ENCODE measurements around the gene TBC1D24.
"Not testable (repeated sequence)": the region's sequence is repeated elsewhere in the genome, so short reads cannot be mapped to it uniquely, and the experiment has no call there.

TBC1D24 gene

GRCh38 chr16:2476345-2476720 is 1.4 kb downstream of the TBC1D24 start:
- no peak for DNase-seq
- Mint-ChIP-seq H3K36me3 (no peaks in the 10 kb centered on the region), H3K27ac (no peak overlapping the region), H3K4me3 (peak overlapping the region; percentile 63), H3K9me3 (no peaks in the 10 kb centered on the region), H3K27me3 (peaks cover 47% of the 10 kb centered on the region), H3K4me1 (peaks cover 14% of the 10 kb centered on the region)
- CTCF ChIA-PET = interaction anchor here (1.3 kb wide), 1 partner anchor 10 kb away, joined by 3 read pairs; no protein-coding TSS in a partner anchor

GRCh38 chr16:2476741-2477140 is 1.8 kb downstream of the TBC1D24 start:
- Mint-ChIP-seq H3K4me1 (peaks cover 14% of the 10 kb centered on the region), H3K4me3 (peak overlapping the region; percentile 63), H3K36me3 (no peaks in the 10 kb centered on the region), H3K9me3 (no peaks in the 10 kb centered on the region), H3K27me3 (peaks cover 44% of the 10 kb centered on the region), H3K27ac (no peak overlapping the region)
- CTCF ChIA-PET = interaction anchor here (1.3 kb wide), 1 partner anchor 10 kb away, joined by 3 read pairs; no protein-coding TSS in a partner anchor
- DNase-seq = no peak

- CTCF ChIA-PET = interaction anchor here (1.3 kb wide), 1 partner anchor 9 kb away, joined by 3 read pairs; no protein-coding TSS in a partner anchor
- DNase-seq = no peak
- H3K4me1 Mint-ChIP-seq = peaks cover 14% of the 10 kb centered on the region
- no peaks in the 10 kb centered on the region for H3K9me3 Mint-ChIP-seq
- H3K36me3 Mint-ChIP-seq = no peaks in the 10 kb centered on the region
- H3K27ac Mint-ChIP-seq = no peak overlapping the region
- H3K4me3 Mint-ChIP-seq = no peak overlapping the region
- peaks cover 38% of the 10 kb centered on the region for H3K27me3 Mint-ChIP-seq
Measured at GRCh38 chr16:2477327-2477726, 2.4 kb downstream of the TBC1D24 start.

- H3K4me1 Mint-ChIP-seq = peaks cover 10% of the 10 kb centered on the region
- no peak for DNase-seq
- no peak overlapping the region for H3K4me3 Mint-ChIP-seq
- CTCF ChIA-PET = interaction anchor here (0.7 to 1.0 kb wide), 2 partner anchors 23 to 121 kb away, joined by 3 to 4 read pairs; no protein-coding TSS in a partner anchor
- no peak overlapping the region for H3K27ac Mint-ChIP-seq
- no peaks in the 10 kb centered on the region for H3K36me3 Mint-ChIP-seq
- no peaks in the 10 kb centered on the region for H3K9me3 Mint-ChIP-seq
- peaks cover 28% of the 10 kb centered on the region for H3K27me3 Mint-ChIP-seq
Measured at GRCh38 chr16:2478279-2478678, 3.4 kb downstream of the TBC1D24 start.

- peaks cover 20% of the 10 kb centered on the region for H3K27me3 Mint-ChIP-seq
- H3K9me3 Mint-ChIP-seq, H3K4me1 Mint-ChIP-seq, H3K27ac Mint-ChIP-seq, H3K36me3 Mint-ChIP-seq, DNase-seq, H3K4me3 Mint-ChIP-seq, CTCF ChIA-PET: not testable (repeated sequence)
Measured at GRCh38 chr16:2479996-2480395, 5.1 kb downstream of the TBC1D24 start.

- Mint-ChIP-seq H3K36me3 (no peaks in the 10 kb centered on the region), H3K27ac (no peak overlapping the region), H3K4me3 (no peak overlapping the region), H3K4me1 (peaks cover 8% of the 10 kb centered on the region), H3K27me3 (peaks cover 17% of the 10 kb centered on the region), H3K9me3 (no peaks in the 10 kb centered on the region)
- DNase-seq = no peak
- CTCF ChIA-PET = no interaction called here
Measured at GRCh38 chr16:2480948-2481347, 6.0 kb downstream of the TBC1D24 start.

- Mint-ChIP-seq H3K27me3 (peaks cover 10% of the 10 kb centered on the region), H3K36me3 (no peaks in the 10 kb centered on the region), H3K27ac (no peak overlapping the region), H3K9me3 (no peaks in the 10 kb centered on the region), H3K4me3 (no peak overlapping the region), H3K4me1 (peaks cover 5% of the 10 kb centered on the region)
- no peak for DNase-seq
- CTCF ChIA-PET = no interaction called here
Measured at GRCh38 chr16:2481676-2482075, 6.7 kb downstream of the TBC1D24 start.

GRCh38 chr16:2482249-2482648 is 7.3 kb downstream of the TBC1D24 start:
- no peak overlapping the region for H3K27ac Mint-ChIP-seq
- H3K9me3 Mint-ChIP-seq = no peaks in the 10 kb centered on the region

GRCh38 chr16:2482708-2483534 is 8.0 kb downstream of the TBC1D24 start:
- H3K36me3 Mint-ChIP-seq = no peaks in the 10 kb centered on the region
- peaks cover 9% of the 10 kb centered on the region for H3K27me3 Mint-ChIP-seq
- no peak overlapping the region for H3K4me3 Mint-ChIP-seq
- peaks cover 17% of the 10 kb centered on the region for H3K4me1 Mint-ChIP-seq
- DNase-seq = no peak
- no peak overlapping the region for H3K27ac Mint-ChIP-seq
- CTCF ChIA-PET = interaction anchor here (0.6 kb wide), 1 partner anchor 332 kb away, joined by 3 read pairs; no protein-coding TSS in a partner anchor
- no peaks in the 10 kb centered on the region for H3K9me3 Mint-ChIP-seq

More at GRCh38 chr16:2482249-2482648, 7.3 kb downstream of the TBC1D24 start:
- Mint-ChIP-seq H3K27me3 (peaks cover 12% of the 10 kb centered on the region), H3K4me3 (no peak overlapping the region), H3K36me3 (no peaks in the 10 kb centered on the region), H3K4me1 (peaks cover 11% of the 10 kb centered on the region)
- CTCF ChIA-PET = no interaction called here
- no peak for DNase-seq

GRCh38 chr16:2483939-2484897 is 9.3 kb downstream of the TBC1D24 start:
- Mint-ChIP-seq H3K9me3 (no peaks in the 10 kb centered on the region), H3K4me3 (no peak overlapping the region), H3K4me1 (peaks cover 20% of the 10 kb centered on the region), H3K27me3 (peaks cover 7% of the 10 kb centered on the region), H3K27ac (no peak overlapping the region), H3K36me3 (no peaks in the 10 kb centered on the region)
- CTCF ChIA-PET = interaction anchor here (1.4 kb wide), 1 partner anchor 17 kb away, joined by 3 read pairs; no protein-coding TSS in a partner anchor
- no peak for DNase-seq

- H3K9me3 Mint-ChIP-seq = no peaks in the 10 kb centered on the region
- H3K36me3 Mint-ChIP-seq = no peaks in the 10 kb centered on the region
- no peak overlapping the region for H3K4me3 Mint-ChIP-seq
- CTCF ChIA-PET = interaction anchor here (1.4 kb wide), 1 partner anchor 16 kb away, joined by 3 read pairs; no protein-coding TSS in a partner anchor
- H3K4me1 Mint-ChIP-seq = peaks cover 20% of the 10 kb centered on the region
- H3K27me3 Mint-ChIP-seq = peaks cover 7% of the 10 kb centered on the region
- no peak overlapping the region for H3K27ac Mint-ChIP-seq
- DNase-seq = no peak
Measured at GRCh38 chr16:2484898-2485508, 10.1 kb downstream of the TBC1D24 start.

GRCh38 chr16:2485811-2486507 is 11.0 kb downstream of the TBC1D24 start:
- Mint-ChIP-seq H3K36me3 (no peaks in the 10 kb centered on the region), H3K4me3 (no peak overlapping the region), H3K27me3 (peaks cover 7% of the 10 kb centered on the region), H3K9me3 (no peaks in the 10 kb centered on the region), H3K27ac (no peak overlapping the region), H3K4me1 (peaks cover 20% of the 10 kb centered on the region)
- no peak for DNase-seq
- CTCF ChIA-PET = interaction anchor here (1.1 to 1.7 kb wide), 5 partner anchors 9 to 291 kb away, joined by 3 to 12 read pairs (median 5); no protein-coding TSS in a partner anchor

Data from activated naive CD4-positive, alpha-beta T cell treated with anti-CD3 and anti-CD28 coated beads, Interleukin-2, amount 10 ng/mL, durations not matched to agents 7 days and 5 days (primary cell).